DND-41 (cell line): Measurements from ENCODE around the gene ZC3H10.

Experiments
- EZH2 ChIP-seq: IDR thresholded peaks from 3 replicates; pipeline ENCODE4 v1.6.1; 2012; ENCODE audit warnings: borderline replicate concordance, low read depth, mild to moderate bottlenecking, moderate library complexity, low read length, inconsistent platforms; ENCODE audit not compliant: severe bottlenecking
- TF ChIP-seq, protein P1 (sequence below): IDR thresholded peaks from 2 replicates; pipeline ENCODE4 v1.5.1; 2012; ENCODE audit warnings: borderline replicate concordance, low read length, moderate library complexity, mild to moderate bottlenecking; ENCODE audit not compliant: poor library complexity, severe bottlenecking; ENCODE audit errors: extremely low read depth

GRCh38 chr12:56081393-56082347 is 36.4 kb upstream of the ZC3H10 start:
- TF ChIP-seq, protein P1, sequence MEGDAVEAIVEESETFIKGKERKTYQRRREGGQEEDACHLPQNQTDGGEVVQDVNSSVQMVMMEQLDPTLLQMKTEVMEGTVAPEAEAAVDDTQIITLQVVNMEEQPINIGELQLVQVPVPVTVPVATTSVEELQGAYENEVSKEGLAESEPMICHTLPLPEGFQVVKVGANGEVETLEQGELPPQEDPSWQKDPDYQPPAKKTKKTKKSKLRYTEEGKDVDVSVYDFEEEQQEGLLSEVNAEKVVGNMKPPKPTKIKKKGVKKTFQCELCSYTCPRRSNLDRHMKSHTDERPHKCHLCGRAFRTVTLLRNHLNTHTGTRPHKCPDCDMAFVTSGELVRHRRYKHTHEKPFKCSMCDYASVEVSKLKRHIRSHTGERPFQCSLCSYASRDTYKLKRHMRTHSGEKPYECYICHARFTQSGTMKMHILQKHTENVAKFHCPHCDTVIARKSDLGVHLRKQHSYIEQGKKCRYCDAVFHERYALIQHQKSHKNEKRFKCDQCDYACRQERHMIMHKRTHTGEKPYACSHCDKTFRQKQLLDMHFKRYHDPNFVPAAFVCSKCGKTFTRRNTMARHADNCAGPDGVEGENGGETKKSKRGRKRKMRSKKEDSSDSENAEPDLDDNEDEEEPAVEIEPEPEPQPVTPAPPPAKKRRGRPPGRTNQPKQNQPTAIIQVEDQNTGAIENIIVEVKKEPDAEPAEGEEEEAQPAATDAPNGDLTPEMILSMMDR: no peak
- no peak for TF ChIP-seq EZH2
